OCI-LY7 (cell line): ENCODE measurements around the gene NWD2. TPM values are rescaled to one million over a fixed set of nuclear protein-coding genes. Genes with fewer than 3 reads are reported as not detected.
"Not testable (repeated sequence)": the region's sequence is repeated elsewhere in the genome, so short reads cannot be mapped to it uniquely, and the experiment has no call there.

Source experiments
- BruUV-seq: library from RNA; stranded (reverse); fragments of 400-500 nt; replicated peaks from 2 replicates; lab custom pipeline; 2021; lab: Mats Ljungman, UMichigan
- CTCF ChIA-PET: fragments of 300-600 bp; sonication (Branson Sonifier 250); formaldehyde crosslinking; loops from one replicate; lab custom pipeline; 2022; ENCODE audit warnings: antibody characterized with exemption; ENCODE audit not compliant: unreplicated experiment; lab: Charles Lee
- POLR2A ChIA-PET: fragments of 300-600 bp; sonication (Branson Sonifier 250); formaldehyde crosslinking; loops from one replicate; lab custom pipeline; 2022; ENCODE audit warnings: antibody characterized with exemption; lab: Charles Lee
- DNase-seq: peaks from one replicate; pipeline ENCODE4 v3.0.0-alpha.2; 2015; ENCODE audit warnings: low spot score
- H2AFZ ChIP-seq: fragments of 200-600 bp; sonication (generic), shearing (Covaris generic); 2 replicates; pipeline ENCODE4 v1.6.1; 2014; ENCODE audit warnings: mild to moderate bottlenecking, antibody characterized with exemption, low read length, moderate library complexity
- H3K27ac ChIP-seq: fragments of 200-600 bp; sonication (generic); 2 replicates; pipeline ENCODE4 v1.5.1; 2014; ENCODE audit warnings: mixed run types, low read depth, mild to moderate bottlenecking, moderate library complexity, low read length, inconsistent platforms; ENCODE audit not compliant: poor library complexity, severe bottlenecking
- H3K36me3 ChIP-seq: fragments of 200-600 bp; sonication (generic); 2 replicates; pipeline ENCODE4 v1.6.1; 2014; ENCODE audit warnings: mild to moderate bottlenecking, antibody characterized with exemption, low read length, moderate library complexity, mixed read lengths; ENCODE audit not compliant: insufficient read depth
- H3K4me1 ChIP-seq: fragments of 200-600 bp; sonication (generic); 2 replicates; pipeline ENCODE4 v1.5.1; 2014; ENCODE audit warnings: mild to moderate bottlenecking, low read length; ENCODE audit not compliant: insufficient read depth, poor library complexity, severe bottlenecking
- H3K4me2 ChIP-seq: fragments of 200-600 bp; sonication (generic); 2 replicates; pipeline ENCODE4 v1.6.1; 2014; ENCODE audit warnings: mild to moderate bottlenecking, low read length
- H3K4me3 ChIP-seq: fragments of 200-600 bp; sonication (generic); 2 replicates; pipeline ENCODE4 v1.5.1; 2014; ENCODE audit warnings: mild to moderate bottlenecking, low read depth, low read length; ENCODE audit not compliant: poor library complexity, severe bottlenecking
- H3K79me2 ChIP-seq: fragments of 200-600 bp; sonication (generic); 2 replicates; pipeline ENCODE4 v1.6.1; 2016; ENCODE audit warnings: low read depth, mild to moderate bottlenecking, low read length, moderate library complexity, mixed read lengths; ENCODE audit not compliant: insufficient read depth
- H3K9me2 ChIP-seq: fragments of 200-600 bp; sonication (generic); 2 replicates; pipeline ENCODE4 v1.6.1; 2016; ENCODE audit warnings: mild to moderate bottlenecking, low read length, mixed read lengths; ENCODE audit not compliant: insufficient read depth
- H3K9me3 ChIP-seq: fragments of 200-600 bp; sonication (generic); 2 replicates; pipeline ENCODE4 v1.6.1; 2014; ENCODE audit warnings: mild to moderate bottlenecking, mixed run types, low read length, mixed read lengths
- H4K20me1 ChIP-seq: fragments of 200-600 bp; sonication (generic); 2 replicates; pipeline ENCODE4 v1.6.1; 2014; ENCODE audit warnings: mild to moderate bottlenecking, antibody characterized with exemption, low read length, moderate library complexity, mixed read lengths; ENCODE audit not compliant: insufficient read depth
- CTCF ChIP-seq: fragments of 200-600 bp; sonication (generic); conservative IDR thresholded peaks from 2 replicates; pipeline ENCODE4 v1.5.1; 2014; ENCODE audit warnings: mild to moderate bottlenecking, antibody characterized with exemption, low read length, moderate library complexity, mixed read lengths
- EZH2phosphoT487 ChIP-seq: fragments of 200-600 bp; sonication (generic); IDR thresholded peaks from 2 replicates; pipeline ENCODE4 v1.6.1; 2018; ENCODE audit warnings: low read depth, borderline replicate concordance, mild to moderate bottlenecking, mixed run types, antibody characterized with exemption, low read length, moderate library complexity, mixed read lengths
- intact Hi-C: fragments of 100-400 bp; cut with micrococcal nuclease; formaldehyde crosslinking; loops from one replicate; pipeline ENCODE4 v1.10.0; 2022; ENCODE audit not compliant: unreplicated experiment
- total RNA-seq, 2 experiments: library from RNA; depleted of rRNA in 1 of 2; stranded (reverse); fragments of >200 nt in 1 of 2; shearing (Covaris generic) in 1 of 2; gene quantifications; 2 replicates each; pipeline ENCODE4 v1.2.3, GENCODE V29; 2014 to 2022

NWD2 gene
- total RNA-seq, 2 experiments from 2014 or later: not detected

GRCh38 chr4:37397505-37397904 lies 153.0 kb downstream of the NWD2 start:
- H3K9me2 ChIP-seq: no peaks in the 10 kb centered on the region
- no peaks in the 10 kb centered on the region for H4K20me1 ChIP-seq
- no peaks in the 10 kb centered on the region for H3K9me3 ChIP-seq
- no peaks in the 10 kb centered on the region for H3K36me3 ChIP-seq
- DNase-seq: no peak
- H3K4me1 ChIP-seq: no peaks in the 10 kb centered on the region
- ChIA-PET POLR2A (no interaction called here), CTCF (no interaction called here)
- no peak overlapping the region for H3K4me3 ChIP-seq
- intact Hi-C loops: loop anchor here (10.0 kb wide), 1 partner anchor 983 kb away; no protein-coding TSS in a partner anchor
- no peak overlapping the region for H2AFZ ChIP-seq
- no peak for TF ChIP-seq CTCF
- no peak for TF ChIP-seq EZH2phosphoT487
- BruUV-seq: no TSS peak
- H3K4me2 ChIP-seq: no peak overlapping the region
- H3K27ac ChIP-seq: no peak overlapping the region
- H3K79me2 ChIP-seq: no peaks in the 10 kb centered on the region

- Histone ChIP-seq H2AFZ (no peak overlapping the region), H3K79me2 (no peaks in the 10 kb centered on the region), H4K20me1 (no peaks in the 10 kb centered on the region), H3K4me1 (no peaks in the 10 kb centered on the region), H3K4me2 (no peak overlapping the region), H3K9me3 (no peaks in the 10 kb centered on the region), H3K36me3 (no peaks in the 10 kb centered on the region), H3K27ac (no peak overlapping the region), H3K9me2 (no peaks in the 10 kb centered on the region), H3K4me3 (no peak overlapping the region)
- DNase-seq: no peak
- BruUV-seq: no TSS peak
- ChIA-PET POLR2A (no interaction called here), CTCF (interaction anchor here (0.5 kb wide), 1 partner anchor 1254 kb away, joined by 13 read pairs; no protein-coding TSS in a partner anchor)
- intact Hi-C loops: no loop called here
- TF ChIP-seq CTCF (no peak), EZH2phosphoT487 (no peak)
Measured at GRCh38 chr4:37400241-37400881, 155.8 kb downstream of the NWD2 start.

- H4K20me1 ChIP-seq, BruUV-seq, H2AFZ ChIP-seq, POLR2A ChIA-PET, H3K9me3 ChIP-seq, H3K79me2 ChIP-seq, H3K36me3 ChIP-seq, H3K4me1 ChIP-seq, H3K4me3 ChIP-seq, CTCF ChIA-PET, H3K27ac ChIP-seq, DNase-seq, H3K4me2 ChIP-seq, H3K9me2 ChIP-seq, intact Hi-C loops: not testable (repeated sequence)
Measured at GRCh38 chr4:37407938-37408826, 163.6 kb downstream of the NWD2 start.

GRCh38 chr4:37413612-37414011 lies 169.1 kb downstream of the NWD2 start:
- H3K27ac ChIP-seq, H3K36me3 ChIP-seq, H3K4me3 ChIP-seq, DNase-seq, H3K4me1 ChIP-seq, H3K9me3 ChIP-seq, H3K79me2 ChIP-seq, CTCF ChIA-PET, BruUV-seq, H3K4me2 ChIP-seq, H4K20me1 ChIP-seq, intact Hi-C loops, H3K9me2 ChIP-seq, H2AFZ ChIP-seq: not testable (repeated sequence)
- POLR2A ChIA-PET: interaction anchor here (0.6 kb wide), 1 partner anchor 28 kb away, joined by 3 read pairs; no protein-coding TSS in a partner anchor
